ENCODE measurements around the gene SORBS1. TPM values are rescaled to one million over a fixed set of nuclear protein-coding genes. Genes with fewer than 3 reads are reported as not detected.

The SORBS1 gene
- total and polyA plus RNA-seq, 2 experiments from 2014 or later = 0.65 to 1.2 TPM

- in situ Hi-C loops (cut with MboI) = no loop called here
- Histone ChIP-seq H3K4me1 (ENCODE audit: insufficient read depth) (no peaks in the 10 kb centered on the region), H3K79me2 (ENCODE audit: insufficient read depth) (no peaks in the 10 kb centered on the region), H3K36me3 (ENCODE audit: low read depth) (no peaks in the 10 kb centered on the region), H3K27ac (no peak overlapping the region), H3F3A (ENCODE audit: insufficient read depth) (no peaks in the 10 kb centered on the region), H4K20me1 (ENCODE audit: insufficient read depth) (no peaks in the 10 kb centered on the region), H2AFZ (no peak overlapping the region), H3K4me3 (no peak overlapping the region), H3K4me2 (ENCODE audit: unreplicated experiment) (no peak overlapping the region), H3K9me2 (ENCODE audit: insufficient read depth) (no peaks in the 10 kb centered on the region), H3K9me3 (ENCODE audit: low read depth) (no peaks in the 10 kb centered on the region), H3K27me3 (replicated peaks; ENCODE audit: insufficient read depth) (no peaks in the 10 kb centered on the region), H3K9ac (no peak overlapping the region)
- TF ChIP-seq EZH2phosphoT487 (IDR thresholded peaks at IDR 0.05; ENCODE audit: insufficient read depth, low read depth) (no peak), EZH2 (IDR thresholded peaks at IDR 0.05; ENCODE audit: insufficient read depth, poor library complexity, severe bottlenecking) (no peak)
- peak; percentile 40 for DNase-seq
- 49 to 53% methylated on average over 4 of the region's 4 CpGs for WGBS, 2 experiments (ENCODE audit: low coverage in 1 of 2, low lambda C conversion rate in 2 of 2, missing lambda C conversion rate in 2 of 2)
Observed at GRCh38 chr10:95391581-95392216, 169.5 kb downstream of the SORBS1 start.

GRCh38 chr10:95391164-95391563, 170.0 kb downstream of the SORBS1 start:
- no peaks in the 10 kb centered on the region for H3K27me3 ChIP-seq (replicated peaks; ENCODE audit: insufficient read depth)
- H3K9me2 ChIP-seq (ENCODE audit: insufficient read depth) = no peaks in the 10 kb centered on the region
- 0 to 4% methylated on average over 1 of the region's 1 CpG for WGBS, 2 experiments (ENCODE audit: low coverage in 1 of 2, low lambda C conversion rate in 2 of 2, missing lambda C conversion rate in 2 of 2)
- no peak overlapping the region for H2AFZ ChIP-seq
- in situ Hi-C loops (cut with MboI) = no loop called here
- no peaks in the 10 kb centered on the region for H3K79me2 ChIP-seq (ENCODE audit: insufficient read depth)
- H3F3A ChIP-seq (ENCODE audit: insufficient read depth) = no peaks in the 10 kb centered on the region
- no peak overlapping the region for H3K4me2 ChIP-seq (ENCODE audit: unreplicated experiment)
- H3K9ac ChIP-seq = no peak overlapping the region
- H3K36me3 ChIP-seq (ENCODE audit: low read depth) = no peaks in the 10 kb centered on the region
- no peaks in the 10 kb centered on the region for H3K9me3 ChIP-seq (ENCODE audit: low read depth)
- no peaks in the 10 kb centered on the region for H4K20me1 ChIP-seq (ENCODE audit: insufficient read depth)
- no peaks in the 10 kb centered on the region for H3K4me1 ChIP-seq (ENCODE audit: insufficient read depth)
- no peak overlapping the region for H3K4me3 ChIP-seq
- no peak overlapping the region for H3K27ac ChIP-seq
- no peak for DNase-seq
- no peak for TF ChIP-seq EZH2 (IDR thresholded peaks at IDR 0.05; ENCODE audit: insufficient read depth, poor library complexity, severe bottlenecking)
- no peak for TF ChIP-seq EZH2phosphoT487 (IDR thresholded peaks at IDR 0.05; ENCODE audit: insufficient read depth, low read depth)

GRCh38 chr10:95389982-95390381, 171.2 kb downstream of the SORBS1 start:
- no peaks in the 10 kb centered on the region for H3K9me2 ChIP-seq (ENCODE audit: insufficient read depth)
- H3K79me2 ChIP-seq (ENCODE audit: insufficient read depth) = no peaks in the 10 kb centered on the region
- H3K4me3 ChIP-seq = no peak overlapping the region
- TF ChIP-seq EZH2phosphoT487 (IDR thresholded peaks at IDR 0.05; ENCODE audit: insufficient read depth, low read depth) = no peak
- TF ChIP-seq EZH2 (IDR thresholded peaks at IDR 0.05; ENCODE audit: insufficient read depth, poor library complexity, severe bottlenecking) = no peak
- no peaks in the 10 kb centered on the region for H3K36me3 ChIP-seq (ENCODE audit: low read depth)
- no peak overlapping the region for H3K9ac ChIP-seq
- no peak overlapping the region for H2AFZ ChIP-seq
- 0 out of 2 replicates have a peak, but pooled peaks cover 7% of the 10 kb centered on the region for H3K27me3 ChIP-seq (replicated peaks; ENCODE audit: insufficient read depth)
- no peaks in the 10 kb centered on the region for H3K9me3 ChIP-seq (ENCODE audit: low read depth)
- no peak overlapping the region for H3K27ac ChIP-seq
- no peaks in the 10 kb centered on the region for H4K20me1 ChIP-seq (ENCODE audit: insufficient read depth)
- DNase-seq = no peak
- no peaks in the 10 kb centered on the region for H3F3A ChIP-seq (ENCODE audit: insufficient read depth)
- in situ Hi-C loops (cut with MboI) = no loop called here
- H3K4me2 ChIP-seq (ENCODE audit: unreplicated experiment) = no peak overlapping the region
- H3K4me1 ChIP-seq (ENCODE audit: insufficient read depth) = no peaks in the 10 kb centered on the region
- WGBS, 2 experiments (ENCODE audit: low coverage in 1 of 2, low lambda C conversion rate in 2 of 2, missing lambda C conversion rate in 2 of 2) = 82 to 91% methylated on average over 4 of the region's 4 CpGs

GRCh38 chr10:95389176-95389575, 172.0 kb downstream of the SORBS1 start:
- no peaks in the 10 kb centered on the region for H3F3A ChIP-seq (ENCODE audit: insufficient read depth)
- no peak for TF ChIP-seq EZH2phosphoT487 (IDR thresholded peaks at IDR 0.05; ENCODE audit: insufficient read depth, low read depth)
- TF ChIP-seq EZH2 (IDR thresholded peaks at IDR 0.05; ENCODE audit: insufficient read depth, poor library complexity, severe bottlenecking) = no peak
- in situ Hi-C loops (cut with MboI) = no loop called here
- DNase-seq = no peak
- no peaks in the 10 kb centered on the region for H3K36me3 ChIP-seq (ENCODE audit: low read depth)
- 0 out of 2 replicates have a peak, but pooled peaks cover 7% of the 10 kb centered on the region for H3K27me3 ChIP-seq (replicated peaks; ENCODE audit: insufficient read depth)
- H3K4me3 ChIP-seq = no peak overlapping the region
- 39 to 41% methylated on average over 2 of the region's 2 CpGs for WGBS, 2 experiments (ENCODE audit: low coverage in 1 of 2, low lambda C conversion rate in 2 of 2, missing lambda C conversion rate in 2 of 2)
- no peaks in the 10 kb centered on the region for H3K9me2 ChIP-seq (ENCODE audit: insufficient read depth)
- H3K79me2 ChIP-seq (ENCODE audit: insufficient read depth) = no peaks in the 10 kb centered on the region
- H4K20me1 ChIP-seq (ENCODE audit: insufficient read depth) = no peaks in the 10 kb centered on the region
- H3K4me2 ChIP-seq (ENCODE audit: unreplicated experiment) = no peak overlapping the region
- H3K27ac ChIP-seq = no peak overlapping the region
- no peaks in the 10 kb centered on the region for H3K4me1 ChIP-seq (ENCODE audit: insufficient read depth)
- no peak overlapping the region for H3K9ac ChIP-seq
- H2AFZ ChIP-seq = no peak overlapping the region
- H3K9me3 ChIP-seq (ENCODE audit: low read depth) = no peaks in the 10 kb centered on the region

All from GM23248 (cell line).